ENCODE results near the gene STXBP6.
"Not testable (repeated sequence)": the region's sequence is repeated elsewhere in the genome, so short reads cannot be mapped to it uniquely, and the experiment has no call there.

- TF ChIP-seq POLR2AphosphoS5 (IDR thresholded peaks at IDR 0.05; ENCODE audit: borderline replicate concordance, low read depth, low read length); EZH2 (IDR thresholded peaks at IDR 0.05); FOXP2 (optimal IDR thresholded peaks at IDR 0.05; ENCODE audit: control extremely low read depth, extremely low read length, insufficient read depth): not testable (repeated sequence)
Measured at GRCh38 chr14:24773564-24773963, 276.4 kb downstream of the STXBP6 start.
